Activated gamma-delta T cell treated with anti-CD3 and anti-CD28 coated beads, Interleukin-2, amount 50 U/mL, for 16 hours (primary cell): Measurements from ENCODE around the gene PPP3CA.
"Not testable (repeated sequence)": the region's sequence is repeated elsewhere in the genome, so short reads cannot be mapped to it uniquely, and the experiment has no call there.

ENCODE experiments used
- DNase-seq: peaks from one replicate; pipeline ENCODE4 v3.0.0-alpha.2; 2020; ENCODE audit warnings: low read depth

The PPP3CA gene

GRCh38 chr4:101254776-101255175 lies 92.5 kb downstream of the PPP3CA start:
- no peak for DNase-seq

- no peak for DNase-seq
Measured at GRCh38 chr4:101253121-101253520, 94.2 kb downstream of the PPP3CA start.

GRCh38 chr4:101252721-101253120 lies 94.6 kb downstream of the PPP3CA start:
- DNase-seq, result no peak

GRCh38 chr4:101251261-101251660 lies 96.1 kb downstream of the PPP3CA start:
- no peak for DNase-seq

GRCh38 chr4:101244349-101244748 lies 103.0 kb downstream of the PPP3CA start:
- DNase-seq, result no peak

- DNase-seq, result no peak
Measured at GRCh38 chr4:101242441-101242840, 104.9 kb downstream of the PPP3CA start.

GRCh38 chr4:101240099-101240498 lies 107.2 kb downstream of the PPP3CA start:
- DNase-seq, result no peak

GRCh38 chr4:101239665-101240064 lies 107.7 kb downstream of the PPP3CA start:
- no peak for DNase-seq

- DNase-seq, result no peak
Measured at GRCh38 chr4:101238706-101239105, 108.6 kb downstream of the PPP3CA start.

- no peak for DNase-seq
Measured at GRCh38 chr4:101237773-101238172, 109.6 kb downstream of the PPP3CA start.

- DNase-seq, result no peak
Measured at GRCh38 chr4:101236097-101236496, 111.2 kb downstream of the PPP3CA start.

GRCh38 chr4:101234141-101234540 lies 113.2 kb downstream of the PPP3CA start:
- DNase-seq, result not testable (repeated sequence)

- no peak for DNase-seq
Measured at GRCh38 chr4:101232074-101232776, 115.1 kb downstream of the PPP3CA start.

- DNase-seq, result no peak
Measured at GRCh38 chr4:101230801-101231426, 116.4 kb downstream of the PPP3CA start.

- no peak for DNase-seq
Measured at GRCh38 chr4:101229116-101229515, 118.2 kb downstream of the PPP3CA start.

- no peak for DNase-seq
Measured at GRCh38 chr4:101227715-101228114, 119.6 kb downstream of the PPP3CA start.

GRCh38 chr4:101224358-101225218 lies 122.7 kb downstream of the PPP3CA start:
- DNase-seq, result no peak

- no peak for DNase-seq
Measured at GRCh38 chr4:101222156-101222845, 125.0 kb downstream of the PPP3CA start.

GRCh38 chr4:101221294-101221693 lies 126.0 kb downstream of the PPP3CA start:
- no peak for DNase-seq

- DNase-seq, result no peak
Measured at GRCh38 chr4:101218894-101219293, 128.4 kb downstream of the PPP3CA start.

- DNase-seq, result no peak
Measured at GRCh38 chr4:101218346-101218745, 129.0 kb downstream of the PPP3CA start.

GRCh38 chr4:101217353-101218031 lies 129.8 kb downstream of the PPP3CA start:
- DNase-seq, result no peak
